Mucosa of stomach (tissue), 1 donor: ENCODE measurements around the gene POLR3F.

Source experiments
- H3K27me3 ChIP-seq: one replicate; pipeline ENCODE4 v1.7.0; 2013; ENCODE audit warnings: mild to moderate bottlenecking, low read length; ENCODE audit not compliant: control insufficient read depth, insufficient read depth
- H3K36me3 ChIP-seq: one replicate; pipeline ENCODE4 v1.7.0; 2013; ENCODE audit warnings: low read length; ENCODE audit not compliant: control insufficient read depth, insufficient read depth
- H3K4me1 ChIP-seq: one replicate; pipeline ENCODE4 v1.7.0; 2013; ENCODE audit warnings: mild to moderate bottlenecking, low read length; ENCODE audit not compliant: control insufficient read depth, insufficient read depth
- H3K4me3 ChIP-seq: one replicate; pipeline ENCODE4 v1.7.0; 2013; ENCODE audit warnings: low read length
- H3K9ac ChIP-seq: one replicate; pipeline ENCODE4 v1.7.0; 2013; ENCODE audit warnings: mild to moderate bottlenecking, low read length, moderate library complexity
- H3K9me3 ChIP-seq: one replicate; pipeline ENCODE4 v1.7.0; 2013; ENCODE audit warnings: mild to moderate bottlenecking, low read length, moderate library complexity; ENCODE audit not compliant: control insufficient read depth
- donor health status: Pancreatic carcinoma.

The POLR3F gene

GRCh38 chr20:18466894-18467730, at the start of gene POLR3F, which contains the start of gene DZANK1:
TSS of gene POLR3F (plus strand) at chr20:18467390. CDS start at chr20:18467507, 117 bp downstream.
TSS of gene DZANK1 (minus strand) at chr20:18467030. CDS start at chr20:18465358, 1,672 bp downstream.
- peaks cover 3% of the 10 kb centered on the region for H3K4me1 ChIP-seq
- no peaks in the 10 kb centered on the region for H3K9me3 ChIP-seq
- H3K36me3 ChIP-seq: no peaks in the 10 kb centered on the region
- no peaks in the 10 kb centered on the region for H3K27me3 ChIP-seq
- peak within 1 kb of the TSS; percentile 91 for H3K9ac ChIP-seq
- peak within 1 kb of the TSS; percentile 99 for H3K4me3 ChIP-seq

- H3K9me3 ChIP-seq: no peaks in the 10 kb centered on the region
- no peak overlapping the region for H3K9ac ChIP-seq
- no peaks in the 10 kb centered on the region for H3K27me3 ChIP-seq
- no peak overlapping the region for H3K4me3 ChIP-seq
- H3K36me3 ChIP-seq: no peaks in the 10 kb centered on the region
- no peaks in the 10 kb centered on the region for H3K4me1 ChIP-seq
Observed at GRCh38 chr20:18421608-18422007, 45.6 kb upstream of the POLR3F start.

GRCh38 chr20:18427214-18427613, 40.0 kb upstream of the POLR3F start:
- Histone ChIP-seq H3K9me3 (no peaks in the 10 kb centered on the region), H3K36me3 (no peaks in the 10 kb centered on the region), H3K9ac (no peak overlapping the region), H3K4me1 (peaks cover 4% of the 10 kb centered on the region), H3K4me3 (no peak overlapping the region), H3K27me3 (no peaks in the 10 kb centered on the region)

- H3K27me3 ChIP-seq: no peaks in the 10 kb centered on the region
Observed at GRCh38 chr20:18428490-18429173, 38.6 kb upstream of the POLR3F start.

GRCh38 chr20:18430172-18430826, 36.9 kb upstream of the POLR3F start:
- no peaks in the 10 kb centered on the region for H3K36me3 ChIP-seq
- H3K4me3 ChIP-seq: no peak overlapping the region
- no peaks in the 10 kb centered on the region for H3K9me3 ChIP-seq
- no peaks in the 10 kb centered on the region for H3K27me3 ChIP-seq
- no peak overlapping the region for H3K9ac ChIP-seq
- H3K4me1 ChIP-seq: peaks cover 4% of the 10 kb centered on the region

More at GRCh38 chr20:18428490-18429173, 38.6 kb upstream of the POLR3F start:
- no peak overlapping the region for H3K9ac ChIP-seq
- peaks cover 4% of the 10 kb centered on the region for H3K4me1 ChIP-seq
- H3K9me3 ChIP-seq: no peaks in the 10 kb centered on the region
- no peaks in the 10 kb centered on the region for H3K36me3 ChIP-seq
- H3K4me3 ChIP-seq: no peak overlapping the region

- H3K27me3 ChIP-seq: no peaks in the 10 kb centered on the region
- H3K4me1 ChIP-seq: peaks cover 4% of the 10 kb centered on the region
- H3K36me3 ChIP-seq: no peaks in the 10 kb centered on the region
- no peak overlapping the region for H3K4me3 ChIP-seq
- no peaks in the 10 kb centered on the region for H3K9me3 ChIP-seq
- H3K9ac ChIP-seq: no peak overlapping the region
Observed at GRCh38 chr20:18431206-18431605, 36.0 kb upstream of the POLR3F start.

- Histone ChIP-seq H3K27me3 (no peaks in the 10 kb centered on the region), H3K9me3 (no peaks in the 10 kb centered on the region), H3K36me3 (no peaks in the 10 kb centered on the region), H3K4me3 (no peak overlapping the region), H3K9ac (no peak overlapping the region), H3K4me1 (no peaks in the 10 kb centered on the region)
Observed at GRCh38 chr20:18436847-18437246, 30.3 kb upstream of the POLR3F start.

- Histone ChIP-seq H3K4me1 (no peaks in the 10 kb centered on the region), H3K36me3 (no peaks in the 10 kb centered on the region), H3K27me3 (no peaks in the 10 kb centered on the region), H3K9me3 (no peaks in the 10 kb centered on the region), H3K4me3 (no peak overlapping the region), H3K9ac (no peak overlapping the region)
Observed at GRCh38 chr20:18440403-18440802, 26.8 kb upstream of the POLR3F start.

- Histone ChIP-seq H3K9me3 (no peaks in the 10 kb centered on the region), H3K4me1 (no peaks in the 10 kb centered on the region), H3K27me3 (no peaks in the 10 kb centered on the region), H3K9ac (no peak overlapping the region), H3K4me3 (no peak overlapping the region), H3K36me3 (no peaks in the 10 kb centered on the region)
Observed at GRCh38 chr20:18443886-18444285, 23.3 kb upstream of the POLR3F start.

GRCh38 chr20:18456600-18456999, 10.6 kb upstream of the POLR3F start:
- Histone ChIP-seq H3K36me3 (no peaks in the 10 kb centered on the region), H3K9ac (no peak overlapping the region), H3K27me3 (no peaks in the 10 kb centered on the region), H3K4me3 (no peak overlapping the region), H3K4me1 (no peaks in the 10 kb centered on the region), H3K9me3 (no peaks in the 10 kb centered on the region)

GRCh38 chr20:18465536-18466200, 1.5 kb upstream of the POLR3F start:
- no peaks in the 10 kb centered on the region for H3K36me3 ChIP-seq
- H3K9ac ChIP-seq: no peak overlapping the region
- H3K9me3 ChIP-seq: no peaks in the 10 kb centered on the region
- peaks cover 3% of the 10 kb centered on the region for H3K4me1 ChIP-seq
- H3K4me3 ChIP-seq: no peak overlapping the region
- H3K27me3 ChIP-seq: no peaks in the 10 kb centered on the region
